ENCODE measurements around the gene GKN2. TPM values are rescaled to one million over a fixed set of nuclear protein-coding genes. Genes with fewer than 3 reads are reported as not detected.
A peak's percentile ranks its signal among the peaks of the same experiment; 100 is the strongest.

The GKN2 gene
- total and polyA plus RNA-seq, 2 of the 13 experiments (the other 11 are each of a cell fraction or from before 2014, with no cell fraction given) = not detected

- no peak for TF ChIP-seq RBM22 (optimal IDR thresholded peaks at IDR 0.05; ENCODE audit: low read length)
- TF ChIP-seq ARNT (IDR thresholded peaks at IDR 0.05) = no peak
- no peak for TF ChIP-seq ZSCAN31 (CRISPR knock-in tag; IDR thresholded peaks at IDR 0.05; ENCODE audit: low read depth)
- TF ChIP-seq RFX5 (IDR thresholded peaks at IDR 0.05; ENCODE audit: low read depth, low read length) = no peak
- no peak for TF ChIP-seq ZUFSP (CRISPR knock-in tag; IDR thresholded peaks at IDR 0.05; ENCODE audit: borderline replicate concordance)
- 0 out of 2 replicates have a peak, but pooled peaks have one; percentile 24 for TF ChIP-seq ATF2 (CRISPR knock-in tag; IDR thresholded peaks at IDR 0.05)
- peak; percentile 44; the same call in 1 of the 2 replicates for TF ChIP-seq ZNF263 (CRISPR knock-in tag; IDR thresholded peaks at IDR 0.05)
- peak; percentile 12; the same call in 1 of the 2 replicates for TF ChIP-seq ZNF639 (CRISPR knock-in tag; conservative IDR thresholded peaks at IDR 0.05)
- no peak for TF ChIP-seq DR1 (CRISPR knock-in tag; IDR thresholded peaks at IDR 0.05)
- no peak for TF ChIP-seq ZNF788 (CRISPR knock-in tag; IDR thresholded peaks at IDR 0.05; ENCODE audit: borderline replicate concordance)
- no peak for TF ChIP-seq FOXO4 (CRISPR knock-in tag; conservative IDR thresholded peaks at IDR 0.05)
- TF ChIP-seq HNRNPK (IDR thresholded peaks at IDR 0.05; ENCODE audit: low read depth, low read length, poor library complexity, severe bottlenecking) = no peak
- TF ChIP-seq ZGPAT (CRISPR knock-in tag; IDR thresholded peaks at IDR 0.05) = no peak
- no peak for TF ChIP-seq PHF20 (CRISPR knock-in tag; IDR thresholded peaks at IDR 0.05)
- TF ChIP-seq ZEB1 (IDR thresholded peaks at IDR 0.05; ENCODE audit: insufficient replicate concordance, low read depth) = no peak
- no peak for TF ChIP-seq ONECUT2 (CRISPR knock-in tag; IDR thresholded peaks at IDR 0.05)
- no peak for TF ChIP-seq REXO4 (CRISPR knock-in tag; IDR thresholded peaks at IDR 0.05; ENCODE audit: borderline replicate concordance)
- no peak for TF ChIP-seq RELA (CRISPR knock-in tag; IDR thresholded peaks at IDR 0.05)
- TF ChIP-seq PBX2 (CRISPR knock-in tag; IDR thresholded peaks at IDR 0.05) = no peak
- TF ChIP-seq NFE2L1 (CRISPR knock-in tag; IDR thresholded peaks at IDR 0.05; ENCODE audit: borderline replicate concordance) = no peak
Measured at GRCh38 chr2:68943581-68944568, 8.8 kb downstream of the GKN2 start (continued).
